HCEC 1CT (cell line): ENCODE results near the gene PRKRIP1.
"Not testable (repeated sequence)": the region's sequence is repeated elsewhere in the genome, so short reads cannot be mapped to it uniquely, and the experiment has no call there.

Experiments
- DNase-seq: peaks from one replicate; pipeline ENCODE4 v3.0.0-alpha.2; 2017

PRKRIP1 gene

DNA sequence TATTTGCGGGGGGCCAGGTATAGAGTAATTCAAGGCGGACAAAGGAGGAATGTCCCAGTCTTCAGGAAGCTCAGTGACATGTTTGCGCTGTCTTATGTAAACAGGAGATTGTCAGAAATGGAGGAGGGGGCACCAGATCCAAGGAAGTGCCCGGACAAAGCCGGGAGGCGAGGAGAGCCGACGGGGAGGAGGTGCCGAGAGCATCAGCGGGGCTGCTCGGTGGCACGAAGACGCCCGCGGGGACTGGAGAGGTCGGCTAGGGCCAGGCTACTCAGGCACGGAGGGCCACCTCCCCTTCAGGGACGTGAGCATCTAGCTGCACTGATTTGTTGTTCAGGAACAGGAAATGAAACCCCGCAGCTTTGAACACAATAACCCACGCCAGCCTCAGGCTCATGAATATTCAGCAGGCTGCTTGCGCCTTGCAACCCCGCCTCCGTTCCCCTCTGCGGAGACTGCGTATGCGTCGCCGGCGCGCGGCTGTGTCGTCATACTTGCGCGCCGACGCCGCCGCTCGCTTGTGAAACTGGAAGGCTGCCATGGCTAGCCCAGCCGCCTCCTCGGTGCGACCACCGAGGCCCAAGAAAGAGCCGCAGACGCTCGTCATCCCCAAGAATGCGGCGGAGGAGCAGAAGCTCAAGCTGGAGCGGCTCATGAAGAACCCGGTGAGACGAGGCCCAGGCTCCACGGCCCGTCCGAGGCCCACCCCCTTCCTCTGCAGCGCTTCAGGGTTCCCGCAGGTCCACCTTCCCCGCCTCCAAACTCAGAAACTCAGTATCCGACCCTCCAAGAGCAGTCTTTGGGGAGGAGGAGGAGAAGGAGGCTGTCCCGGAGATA lies at the start of gene PRKRIP1:
Gene PRKRIP1 (plus strand): TSS at position 491 of the 837 bp plus-strand sequence. CDS start 49 bp downstream, at position 540.
- peak; percentile 89 for DNase-seq

GRCh38 chr7:102346983-102347382 lies 49.2 kb upstream of the PRKRIP1 start:
- not testable (repeated sequence) for DNase-seq

- not testable (repeated sequence) for DNase-seq
These were observed 39.8 kb upstream of the PRKRIP1 start, which contains the start of gene SPDYE6 for GRCh38 chr7:102356344-102356743. Gene SPDYE6 (minus strand): TSS chr7:102356444. CDS start chr7:102356023, 421 bp downstream.

- DNase-seq = peak; percentile 99
These were observed 32.4 kb upstream of the PRKRIP1 start for GRCh38 chr7:102363549-102364393.

- not testable (repeated sequence) for DNase-seq
These were observed 31.7 kb upstream of the PRKRIP1 start for GRCh38 chr7:102364394-102364886.

DNA sequence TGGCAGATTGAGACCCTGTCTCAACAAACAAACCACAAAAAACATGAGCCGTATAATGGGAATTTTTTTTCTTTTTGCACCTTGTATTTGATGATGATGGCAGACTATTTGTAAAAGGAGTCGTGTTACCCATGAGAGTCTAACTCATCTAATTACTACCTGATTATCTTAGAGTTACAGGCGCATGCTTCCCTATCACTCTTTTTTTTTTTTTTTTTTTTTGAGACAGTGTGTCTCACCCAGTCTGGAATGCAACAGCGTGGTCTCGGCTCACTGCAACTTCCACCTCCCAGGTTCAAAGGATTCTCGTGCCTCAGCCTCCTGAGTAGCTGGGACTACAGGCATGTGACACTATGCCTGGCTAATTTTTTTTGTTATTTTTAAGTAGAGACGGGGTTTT lies 30.8 kb upstream of the PRKRIP1 start:
- DNase-seq = not testable (repeated sequence)

DNA sequence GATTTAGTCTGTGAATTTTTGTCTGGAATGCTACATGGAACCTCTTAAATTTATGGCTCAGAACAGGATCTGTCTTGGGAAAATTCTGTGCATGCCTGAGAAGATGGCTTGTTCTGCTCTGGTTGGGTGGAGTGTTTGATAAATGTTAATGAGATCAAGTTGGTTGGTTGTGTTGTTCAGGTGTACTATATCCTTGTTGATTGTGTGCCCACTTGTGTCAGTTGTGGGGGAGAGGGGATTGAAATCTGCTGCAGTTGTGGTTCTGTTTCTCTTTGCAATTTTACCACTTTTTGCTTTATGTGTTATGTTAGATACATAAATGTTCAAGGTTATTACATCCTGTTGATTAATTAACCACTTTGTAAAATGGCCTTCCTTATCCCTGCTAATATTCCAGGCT lies 26.1 kb upstream of the PRKRIP1 start:
- not testable (repeated sequence) for DNase-seq

DNA sequence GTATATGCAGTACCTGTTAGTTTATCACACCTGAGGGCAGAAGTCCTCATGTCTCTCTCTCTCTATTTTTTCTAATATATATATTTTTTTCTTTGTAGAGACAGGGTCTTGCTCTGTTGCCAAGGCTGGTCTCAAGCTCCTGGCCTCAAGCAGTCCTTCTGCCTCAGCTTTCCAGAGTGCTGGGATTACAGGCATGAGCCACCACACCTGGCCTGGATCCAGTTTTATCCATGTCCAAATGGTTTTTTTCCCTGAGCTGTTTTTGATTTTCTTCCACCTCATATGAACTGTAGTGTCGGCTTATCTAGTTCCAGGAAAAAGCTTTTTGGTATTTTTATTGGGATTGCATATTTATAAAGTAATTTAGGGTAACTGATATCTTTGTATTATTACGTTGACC lies 23.4 kb upstream of the PRKRIP1 start:
- DNase-seq = not testable (repeated sequence)

GRCh38 chr7:102376964-102377466 lies 19.1 kb upstream of the PRKRIP1 start:
- no peak for DNase-seq

- DNase-seq = not testable (repeated sequence)
These were observed 15.3 kb upstream of the PRKRIP1 start for GRCh38 chr7:102380837-102381236.

- not testable (repeated sequence) for DNase-seq
These were observed 14.3 kb upstream of the PRKRIP1 start for GRCh38 chr7:102381696-102382425.

GRCh38 chr7:102387064-102387463 lies 9.1 kb upstream of the PRKRIP1 start:
- no peak for DNase-seq

DNA sequence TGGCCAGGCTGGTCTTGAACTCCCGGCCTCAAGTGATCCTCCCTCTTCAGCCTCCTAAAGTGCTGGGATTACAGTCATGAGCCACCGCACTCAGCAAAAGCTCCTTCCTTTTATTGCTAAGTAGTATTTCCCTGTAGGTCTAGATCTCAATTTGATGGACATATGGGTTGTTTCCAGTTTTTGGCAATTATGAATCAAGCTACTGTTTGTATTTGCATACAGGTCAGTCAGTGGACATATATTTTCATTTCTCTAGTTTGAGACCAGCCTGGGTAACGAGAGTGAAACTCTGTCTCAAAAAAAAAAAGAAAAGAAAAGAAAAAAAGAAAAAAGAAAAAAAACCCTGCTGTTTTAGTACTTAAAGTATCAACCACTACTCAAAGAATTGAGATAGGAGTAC lies 6.4 kb upstream of the PRKRIP1 start:
- no peak for DNase-seq

DNA sequence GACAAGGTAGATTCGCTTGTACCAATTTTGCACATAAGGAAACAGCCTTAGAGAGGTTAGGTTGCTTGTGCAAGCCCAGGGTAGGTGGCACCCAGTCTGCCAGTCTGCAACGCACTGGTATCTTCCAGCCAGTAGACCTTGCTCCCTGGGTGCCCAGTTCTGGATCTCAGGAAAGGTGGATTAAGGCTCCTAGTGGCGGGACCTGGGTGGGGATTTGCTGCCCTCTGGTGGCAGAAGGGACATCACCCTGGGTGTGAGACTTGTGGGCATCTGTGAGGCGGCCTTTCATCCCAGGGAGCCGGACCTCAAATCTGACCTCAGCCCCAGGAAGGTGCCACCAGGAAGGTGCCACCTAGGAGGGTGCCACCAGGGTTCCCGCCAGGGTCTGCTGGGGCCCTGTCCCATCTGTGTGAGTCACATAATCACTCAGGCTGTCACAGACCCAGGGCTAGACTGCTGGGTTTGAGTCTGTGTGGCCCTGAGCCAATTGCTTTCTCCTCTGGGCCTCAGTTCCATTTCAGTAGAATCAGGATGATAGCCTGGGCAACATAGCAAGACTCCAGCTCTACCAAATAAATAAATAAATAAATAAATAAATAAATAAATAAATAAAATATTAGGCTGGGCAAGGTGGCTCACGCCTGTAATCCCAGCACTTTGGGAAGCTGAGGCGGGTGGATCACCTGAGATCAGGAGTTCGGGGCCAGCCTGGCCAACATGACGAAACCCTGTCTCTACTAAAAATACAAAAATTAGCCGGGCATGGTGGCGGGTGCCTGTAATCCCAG lies 5.3 kb upstream of the PRKRIP1 start:
- DNase-seq = peak; percentile 65

GRCh38 chr7:102392330-102392729 lies 3.8 kb upstream of the PRKRIP1 start:
- DNase-seq = no peak

- DNase-seq = no peak
These were observed 2.7 kb upstream of the PRKRIP1 start for GRCh38 chr7:102393467-102393866.

- DNase-seq = peak; percentile 2
These were observed 631 bp upstream of the PRKRIP1 start for GRCh38 chr7:102395592-102395872.

- no peak for DNase-seq
These were observed 502 bp downstream of the PRKRIP1 start for GRCh38 chr7:102396710-102397019.

- DNase-seq = no peak
These were observed 2.4 kb downstream of the PRKRIP1 start for GRCh38 chr7:102398543-102398942.

DNA sequence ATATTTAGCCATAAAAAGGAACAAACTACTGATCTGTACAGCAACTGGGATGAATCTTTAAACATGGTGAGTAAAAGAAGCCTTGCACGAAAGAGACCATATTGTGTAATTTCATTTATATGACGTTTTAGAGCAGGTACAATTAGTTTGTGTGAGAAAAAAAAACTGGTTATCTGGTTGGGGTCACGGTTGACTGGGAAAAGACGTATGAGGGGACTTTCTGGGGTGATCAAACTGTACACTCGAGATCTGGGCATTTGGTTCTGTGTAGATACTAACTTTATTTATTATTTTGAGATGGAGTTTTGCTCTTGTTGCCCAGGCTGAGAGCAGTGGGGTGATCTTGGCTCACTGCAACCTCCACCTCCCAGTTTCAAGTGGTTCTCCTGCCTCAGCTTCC lies 4.2 kb downstream of the PRKRIP1 start:
- DNase-seq = no peak

DNA sequence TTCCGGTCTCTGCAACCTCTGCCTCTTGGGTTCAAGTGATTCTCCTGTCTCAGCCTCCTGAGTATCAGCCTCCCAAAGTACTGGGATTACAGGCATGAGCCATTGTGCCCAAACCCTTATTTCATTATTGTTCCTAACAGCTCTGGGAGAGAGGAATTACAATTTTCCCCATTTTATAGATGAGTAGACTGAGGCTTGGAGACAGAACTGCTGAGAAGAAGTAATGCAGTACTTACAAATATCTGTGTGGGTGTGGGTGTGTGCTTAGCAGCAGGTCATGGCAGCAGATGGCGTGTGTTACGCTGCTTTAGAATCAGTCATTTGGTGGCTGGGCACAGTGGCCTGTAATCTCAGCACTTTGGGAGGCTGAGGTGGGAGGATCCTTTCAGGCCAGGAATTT lies 7.4 kb downstream of the PRKRIP1 start:
- no peak for DNase-seq
